NCI-H2107 treated with DMSO at 0.1 percent for 48 hours (cell line): ENCODE measurements around the gene AGFG1.
A peak's percentile ranks its signal among the peaks of the same experiment; 100 is the strongest.
"Not testable (repeated sequence)": the region's sequence is repeated elsewhere in the genome, so short reads cannot be mapped to it uniquely, and the experiment has no call there.

Experiments
- DNase-seq: peaks from one replicate; lab custom pipeline; 2025; ENCODE audit not compliant: unreplicated experiment; lab: John Stamatoyannopoulos, UW

AGFG1 gene

DNA sequence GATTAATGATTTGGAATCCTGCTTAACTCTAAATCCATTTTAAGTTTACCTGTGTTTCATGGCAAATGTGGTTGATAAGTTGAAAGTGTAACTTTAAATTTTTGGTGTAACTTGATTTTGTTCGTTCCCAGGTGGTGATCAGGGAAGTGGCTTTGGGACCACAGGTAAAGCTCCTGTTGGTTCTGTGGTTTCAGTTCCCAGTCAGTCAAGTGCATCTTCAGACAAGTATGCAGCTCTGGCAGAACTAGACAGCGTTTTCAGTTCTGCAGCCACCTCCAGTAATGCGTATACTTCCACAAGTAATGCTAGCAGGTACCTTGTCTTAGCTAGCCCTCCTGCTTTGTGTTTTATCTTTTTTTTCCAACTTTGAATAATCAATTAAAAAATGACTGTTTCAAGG, 62.8 kb downstream of the AGFG1 start:
- no peak for DNase-seq

DNA sequence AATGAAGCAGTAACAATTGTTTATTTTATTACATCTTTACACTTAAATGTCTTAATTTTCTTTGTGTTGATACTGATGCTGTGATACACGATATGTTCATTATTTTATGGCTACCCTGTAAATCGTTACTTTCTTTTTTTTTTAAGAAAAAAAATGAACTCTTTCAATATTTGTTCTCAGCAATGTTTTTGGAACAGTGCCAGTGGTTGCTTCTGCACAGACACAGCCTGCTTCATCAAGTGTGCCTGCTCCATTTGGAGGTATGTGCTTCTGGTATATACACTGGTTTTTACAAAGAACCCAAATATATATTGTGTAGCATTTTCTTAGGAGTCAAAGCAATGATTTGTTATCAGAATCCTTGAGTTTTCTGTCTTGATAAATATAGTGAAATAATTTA, 64.5 kb downstream of the AGFG1 start:
- DNase-seq: no peak

DNA sequence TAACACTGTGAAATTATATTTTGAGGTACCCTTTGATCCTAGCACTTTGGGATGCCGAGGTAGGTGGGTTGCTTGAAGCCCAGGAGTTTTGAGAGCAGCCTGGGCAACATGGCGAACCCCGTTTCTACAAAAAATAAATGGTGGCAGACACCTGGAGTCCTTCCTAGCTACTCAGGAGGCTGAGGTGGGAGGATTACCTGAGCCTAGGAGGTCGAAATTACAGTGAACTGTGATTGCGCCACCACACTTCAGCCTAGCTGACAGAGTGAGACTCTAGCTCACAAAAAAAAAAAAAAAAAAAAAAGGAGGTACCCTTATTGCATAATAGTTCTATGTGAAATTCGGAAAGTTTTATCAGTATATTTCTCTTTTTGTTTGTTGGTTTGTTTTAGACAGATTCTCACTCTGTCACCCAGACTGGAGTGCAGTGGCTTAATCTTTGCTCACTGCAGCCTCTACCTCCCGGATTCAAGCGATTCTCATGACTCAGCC, 67.6 kb downstream of the AGFG1 start:
- DNase-seq: no peak

DNA sequence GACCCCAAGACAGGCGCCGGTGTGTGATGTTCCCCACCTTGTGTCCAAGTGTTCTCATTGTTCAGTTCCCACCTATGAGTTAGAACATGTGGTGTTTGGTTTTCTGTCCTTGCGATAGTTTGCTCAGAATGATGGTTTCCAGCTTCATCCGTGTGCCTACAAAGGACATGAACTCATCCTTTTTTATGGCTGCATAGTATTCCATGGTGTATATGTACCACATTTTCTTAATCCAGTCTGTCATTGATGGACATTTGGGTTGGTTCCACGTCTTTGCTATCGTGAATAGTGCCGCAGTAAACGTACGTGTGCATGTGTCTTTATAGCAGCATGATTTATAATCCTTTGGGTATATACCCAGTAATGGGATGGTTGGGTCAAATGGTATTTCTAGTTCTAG, 68.4 kb downstream of the AGFG1 start:
- not testable (repeated sequence) for DNase-seq

DNA sequence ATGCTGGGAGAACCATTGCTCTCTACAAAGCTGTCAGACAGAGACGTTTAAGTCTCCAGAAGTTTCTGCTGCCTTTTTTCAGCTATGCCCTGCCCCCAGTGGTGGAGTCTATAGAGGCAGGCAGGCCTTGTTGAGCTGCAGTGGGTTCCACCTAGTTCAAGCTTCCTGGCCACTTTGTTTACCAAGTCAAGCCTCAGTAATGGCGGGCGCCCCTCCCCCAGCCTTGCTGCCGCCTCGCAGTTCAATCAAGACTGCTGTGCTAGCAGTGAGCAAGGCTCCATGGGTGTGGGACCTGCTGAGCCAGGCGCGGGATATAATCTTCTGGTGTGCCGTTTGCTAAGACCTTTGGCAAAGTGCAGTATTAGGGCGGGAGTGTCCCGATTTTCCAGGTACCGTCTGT, 74.0 kb downstream of the AGFG1 start:
- no peak for DNase-seq

DNA sequence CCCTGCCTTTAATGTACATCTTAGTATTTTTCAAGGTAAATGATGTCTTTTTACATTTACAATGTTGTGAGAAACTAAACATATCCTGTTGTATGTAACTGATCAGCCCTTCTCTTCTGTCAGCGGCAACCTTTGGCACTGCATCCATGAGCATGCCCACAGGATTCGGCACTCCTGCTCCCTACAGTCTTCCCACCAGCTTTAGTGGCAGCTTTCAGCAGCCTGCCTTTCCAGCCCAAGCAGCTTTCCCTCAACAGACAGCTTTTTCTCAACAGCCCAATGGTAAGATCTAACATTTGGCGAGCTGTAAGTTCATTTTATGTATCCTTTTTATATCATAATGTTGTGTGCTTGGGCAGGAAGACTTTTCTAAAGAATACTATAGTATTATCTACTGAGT, 79.9 kb downstream of the AGFG1 start:
- no peak for DNase-seq

DNA sequence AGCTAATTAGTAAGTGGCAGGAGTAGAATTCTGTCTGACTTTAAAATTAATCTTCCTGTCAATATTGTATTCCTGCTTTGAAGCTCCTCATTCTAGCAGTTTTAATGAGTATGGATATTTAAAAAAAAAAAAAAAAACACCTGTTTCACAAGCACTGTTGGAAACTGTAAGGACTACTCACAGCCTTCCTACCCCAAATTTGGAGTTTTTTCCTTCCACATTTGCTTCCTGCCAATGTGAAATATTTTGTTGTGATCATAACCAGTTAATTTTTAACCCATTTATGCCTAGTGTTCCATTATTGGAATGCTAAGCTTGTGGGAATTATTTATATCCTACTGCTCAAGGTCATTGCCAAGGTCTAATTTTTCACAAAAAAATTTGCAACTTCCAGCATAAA, 90.6 kb downstream of the AGFG1 start:
- no peak for DNase-seq

DNA sequence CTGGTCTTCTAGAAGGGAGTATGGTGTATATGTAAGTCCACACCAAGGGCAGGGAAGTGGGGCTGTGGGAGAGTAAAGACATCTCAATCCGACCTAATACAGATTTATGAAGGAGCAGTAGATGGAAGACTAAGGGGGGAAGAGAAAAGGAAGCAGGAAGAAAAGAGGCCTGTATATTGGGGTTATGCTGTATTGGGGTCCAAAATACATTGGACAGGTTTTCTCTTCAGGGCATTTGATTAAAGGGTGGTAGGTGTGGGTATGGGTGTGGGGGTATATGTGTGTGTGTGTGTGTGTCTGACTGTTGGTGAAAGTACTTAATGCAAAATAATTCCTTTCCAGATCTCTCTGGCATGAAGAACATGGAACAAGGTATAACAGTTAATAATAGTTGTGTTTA, 93.1 kb downstream of the AGFG1 start:
- DNase-seq: no peak

DNA sequence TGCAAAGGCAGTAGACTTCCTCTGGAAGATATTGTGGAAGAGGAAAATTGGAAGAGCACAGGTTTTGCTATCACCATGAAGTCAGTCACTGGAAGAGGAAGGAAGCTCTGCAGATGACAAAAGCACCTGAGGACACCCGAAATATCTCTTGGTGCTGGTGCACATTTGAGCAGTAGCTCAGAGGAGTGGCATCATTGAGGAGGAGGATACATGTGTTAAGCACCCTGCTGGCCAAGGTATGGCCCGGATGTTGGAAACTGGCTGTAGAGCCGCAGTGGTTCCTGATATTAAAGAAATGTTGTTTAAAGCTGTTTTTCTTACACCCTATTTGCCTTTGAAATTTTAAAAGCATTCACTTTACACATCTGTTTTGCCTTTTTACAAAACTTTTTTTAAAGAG, 94.1 kb downstream of the AGFG1 start:
- no peak for DNase-seq

DNA sequence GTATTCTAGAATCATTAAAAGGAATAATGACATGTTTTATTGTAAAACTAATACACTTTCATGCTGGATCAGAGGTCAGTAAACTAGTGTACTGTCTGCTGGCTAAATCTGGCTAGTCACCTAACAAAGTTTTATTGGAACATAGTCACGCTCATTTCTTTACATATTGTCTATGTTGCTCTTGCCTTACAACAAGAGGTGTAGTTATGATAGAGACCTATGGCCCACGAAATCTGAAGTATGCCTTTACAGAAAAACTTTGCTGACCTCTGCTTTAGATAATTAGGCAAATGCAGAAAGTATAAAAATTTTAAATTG, 96.9 kb downstream of the AGFG1 start:
- no peak for DNase-seq

DNA sequence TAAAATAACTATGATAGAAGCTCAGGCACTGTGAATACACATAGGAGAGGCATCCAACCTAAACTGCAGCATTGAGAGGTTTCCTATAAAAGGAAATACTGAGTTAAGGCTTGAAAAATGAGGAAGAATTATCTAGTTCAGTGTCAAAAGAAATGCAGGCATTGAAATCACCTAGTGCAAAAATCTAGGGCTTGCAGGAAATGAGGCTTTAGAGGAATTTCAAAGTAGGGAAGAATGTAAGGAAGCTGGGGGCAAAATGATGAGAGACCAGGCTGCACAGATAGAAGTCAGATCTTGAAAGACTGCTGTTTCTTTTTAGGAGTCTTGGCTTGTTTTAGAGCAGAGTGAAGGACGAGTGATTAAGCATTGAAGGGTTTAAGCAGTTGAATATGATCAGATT, 98.7 kb downstream of the AGFG1 start:
- DNase-seq: no peak

DNA sequence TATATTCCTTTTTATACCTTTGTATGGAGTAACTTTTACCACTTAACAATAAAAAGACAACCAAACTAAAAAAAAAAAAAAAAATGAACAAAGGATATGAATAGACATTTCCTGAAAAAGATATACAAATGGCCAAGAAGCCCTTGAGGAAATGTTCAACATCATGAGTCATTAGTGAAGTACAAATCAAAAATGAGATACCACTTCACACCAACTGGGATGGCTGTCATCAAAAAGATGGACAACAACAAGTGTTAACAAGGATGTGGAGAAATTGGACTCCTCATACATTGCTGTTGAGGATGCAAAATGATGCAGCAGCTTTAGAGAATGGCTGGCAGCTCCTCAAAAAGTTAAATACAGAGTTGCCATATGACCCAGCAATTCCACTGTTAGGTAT, 104.2 kb downstream of the AGFG1 start:
- DNase-seq: no peak

DNA sequence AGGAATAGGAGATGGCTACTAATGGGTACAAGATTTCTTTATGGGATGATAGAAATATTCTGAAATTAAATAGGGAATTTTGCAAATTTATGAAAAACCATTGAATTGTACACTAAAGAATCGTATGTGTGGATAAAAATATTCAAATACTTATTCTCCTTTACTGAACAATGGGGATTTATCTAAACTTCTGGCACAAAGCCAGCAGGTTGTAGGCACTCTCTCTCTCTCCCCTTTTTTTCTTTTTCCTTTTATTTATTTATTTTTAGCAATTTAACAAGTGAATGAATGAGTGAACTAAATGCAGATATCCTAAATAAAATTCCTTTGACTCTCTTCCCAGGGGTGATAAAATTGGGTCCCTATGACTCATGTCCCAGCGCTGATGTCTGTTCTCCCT, 104.9 kb downstream of the AGFG1 start:
- no peak for DNase-seq

DNA sequence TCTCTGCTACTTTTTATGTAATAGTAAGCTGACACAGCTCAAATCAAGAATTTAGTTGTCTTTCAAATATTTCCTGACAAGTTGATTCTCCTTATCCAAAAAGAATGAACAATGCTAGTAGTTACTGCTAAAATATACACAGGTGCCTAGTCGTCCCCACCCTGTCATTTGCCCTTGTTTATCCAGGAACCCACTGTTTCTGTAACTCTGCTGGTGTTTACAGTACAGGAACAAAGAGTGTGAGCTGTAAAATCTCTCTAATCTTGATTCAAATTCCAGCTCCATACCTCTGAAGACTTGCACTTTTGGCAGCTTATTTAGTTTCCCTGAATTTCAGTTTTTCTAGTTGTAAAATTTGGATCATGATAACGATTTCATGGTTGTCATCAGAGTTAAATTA, 105.6 kb downstream of the AGFG1 start:
- no peak for DNase-seq

DNA sequence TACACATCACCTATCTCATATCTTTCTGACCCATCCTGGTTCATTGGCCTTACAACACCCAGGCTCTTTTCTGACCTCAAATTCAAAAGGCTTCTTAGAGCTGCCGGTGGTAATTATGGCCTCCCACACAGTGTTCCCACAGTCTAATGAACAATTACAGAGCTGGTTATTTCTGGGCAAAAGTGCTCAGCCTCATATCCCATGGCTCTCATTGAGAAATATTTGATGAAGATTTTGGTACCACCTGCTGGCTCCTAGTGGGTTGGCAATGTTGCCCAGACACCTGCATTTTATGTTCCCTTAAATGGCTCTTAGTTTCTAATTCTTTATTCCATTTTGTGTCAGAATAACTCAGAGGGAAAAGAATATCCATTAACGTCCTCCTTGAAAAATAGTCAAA, 106.7 kb downstream of the AGFG1 start:
- peak; percentile 5 for DNase-seq

DNA sequence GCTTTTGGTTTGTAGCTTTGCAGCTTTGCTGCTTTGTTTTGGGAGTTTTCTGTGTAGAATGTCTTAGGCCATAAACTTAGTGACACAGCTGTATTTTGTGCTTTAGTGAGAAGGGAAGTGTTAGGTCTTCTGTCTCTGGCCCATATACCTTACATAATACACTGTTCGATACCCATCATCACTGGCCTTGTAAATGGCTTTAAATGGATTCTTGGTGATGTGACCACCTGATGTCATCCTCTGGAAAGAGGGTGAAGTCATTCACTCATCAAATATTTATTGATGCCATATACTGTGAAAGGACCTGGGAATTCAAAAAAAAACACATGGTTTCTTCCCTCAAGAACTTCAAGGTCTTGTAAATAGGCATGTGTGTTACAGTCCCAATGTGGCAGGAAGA, 107.8 kb downstream of the AGFG1 start:
- no peak for DNase-seq

DNA sequence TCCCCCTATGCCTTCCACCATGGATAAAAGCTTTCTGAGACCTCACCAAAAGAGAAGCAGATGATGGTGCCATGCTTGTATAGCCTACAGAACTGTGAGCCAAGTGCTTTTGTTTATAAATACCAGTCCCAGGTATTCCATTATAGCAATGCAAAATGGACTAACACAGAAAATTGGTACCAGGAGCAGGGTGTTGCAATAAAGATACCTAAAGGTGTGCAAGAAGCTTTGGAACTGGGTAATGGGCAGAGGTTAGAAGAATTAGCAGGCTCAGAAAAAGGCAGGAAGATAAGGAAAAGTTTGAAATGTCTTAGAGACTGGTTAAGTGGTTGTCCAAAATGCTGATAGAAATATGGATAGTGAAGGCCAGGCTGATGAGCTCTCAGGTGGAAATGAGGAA, 110.4 kb downstream of the AGFG1 start:
- DNase-seq: no peak

DNA sequence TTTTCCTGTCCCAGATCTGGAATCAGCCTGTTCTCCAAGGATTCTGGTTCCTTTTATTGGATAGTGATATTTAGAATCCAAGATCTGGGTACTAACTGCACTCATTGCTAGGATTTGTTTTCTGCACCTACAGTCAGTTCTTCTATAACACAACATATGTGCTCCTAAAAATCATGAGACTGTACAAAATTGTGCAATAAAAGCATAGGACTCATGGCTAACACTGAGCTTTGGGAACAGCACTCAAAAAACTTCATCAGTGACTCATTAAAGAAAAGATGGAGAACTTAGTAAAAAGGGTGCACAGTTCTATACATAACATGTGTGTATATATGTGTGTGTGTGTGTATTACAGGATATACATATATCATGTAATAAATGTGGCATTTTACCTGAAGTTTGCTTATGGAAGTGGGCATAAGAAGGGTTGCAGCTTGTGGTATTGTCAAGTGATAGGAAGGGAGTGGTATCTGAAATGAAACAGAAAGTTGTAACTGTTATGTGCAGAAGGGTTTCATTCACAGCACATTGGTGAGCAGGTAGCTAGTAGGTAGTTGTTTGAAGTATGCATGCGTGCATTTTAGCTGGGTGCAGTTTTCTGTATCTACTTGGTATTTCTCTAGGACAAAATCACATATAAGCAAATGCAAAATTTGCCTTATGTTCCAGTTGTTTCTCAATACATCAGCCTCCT, 120.9 kb downstream of the AGFG1 start:
- no peak for DNase-seq

DNA sequence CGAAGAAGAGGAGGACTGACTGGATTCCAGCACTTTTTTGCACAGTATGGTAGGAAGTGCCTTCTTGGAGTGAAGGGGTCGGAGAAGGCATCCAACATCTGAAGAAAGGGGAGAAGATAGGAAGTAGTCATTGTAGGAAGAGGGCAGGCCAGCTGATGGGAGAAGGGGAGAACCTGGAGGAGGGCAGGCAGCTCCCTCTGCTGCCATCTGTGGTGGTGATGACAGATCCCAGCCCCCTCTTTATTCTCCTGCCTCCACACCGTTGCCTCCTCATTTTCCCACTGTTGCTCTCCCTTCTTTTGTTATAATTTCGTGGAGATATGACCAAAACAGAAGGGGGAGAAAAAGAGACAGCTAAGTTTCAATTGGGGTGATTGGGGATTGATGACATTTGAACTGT, 123.8 kb downstream of the AGFG1 start:
- DNase-seq: no peak

DNA sequence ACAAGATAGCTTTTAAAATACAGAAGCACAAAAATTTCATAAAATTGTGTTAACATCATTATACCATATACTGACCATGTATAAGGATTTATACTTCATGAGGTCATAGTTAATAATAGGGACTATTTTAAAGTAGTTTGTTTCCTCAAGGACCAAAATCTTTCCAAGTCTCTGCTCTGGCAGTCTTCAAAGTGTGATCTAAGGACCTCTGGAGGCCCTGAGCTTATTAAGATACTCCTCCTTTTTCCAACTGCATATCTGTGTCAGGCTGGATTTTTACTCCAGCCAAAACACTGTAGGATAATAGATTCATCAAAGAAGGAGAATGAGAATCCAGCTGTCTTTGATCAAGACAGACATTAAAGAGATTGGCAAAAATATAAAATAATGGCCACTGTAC, 125.1 kb downstream of the AGFG1 start:
- no peak for DNase-seq

DNA sequence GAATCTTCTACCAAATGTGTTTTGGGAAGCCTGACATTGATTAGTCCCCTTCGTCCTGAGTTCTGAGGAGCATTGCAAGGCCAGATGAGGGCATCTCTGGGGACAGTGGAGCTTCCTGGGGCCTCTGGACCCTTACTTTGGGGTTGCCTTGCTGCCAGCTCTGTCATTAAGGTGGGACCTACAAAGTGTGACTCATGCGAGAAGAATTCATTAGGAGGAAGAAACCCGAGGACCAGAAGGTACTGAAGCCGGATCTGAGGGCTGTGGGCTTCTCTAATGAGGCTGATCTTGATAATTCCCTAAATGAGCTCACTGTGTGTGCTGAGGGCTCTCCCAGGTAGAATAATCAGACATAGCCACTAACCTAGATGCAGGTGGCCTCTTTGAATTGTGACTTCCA, 126.0 kb downstream of the AGFG1 start:
- DNase-seq: no peak

DNA sequence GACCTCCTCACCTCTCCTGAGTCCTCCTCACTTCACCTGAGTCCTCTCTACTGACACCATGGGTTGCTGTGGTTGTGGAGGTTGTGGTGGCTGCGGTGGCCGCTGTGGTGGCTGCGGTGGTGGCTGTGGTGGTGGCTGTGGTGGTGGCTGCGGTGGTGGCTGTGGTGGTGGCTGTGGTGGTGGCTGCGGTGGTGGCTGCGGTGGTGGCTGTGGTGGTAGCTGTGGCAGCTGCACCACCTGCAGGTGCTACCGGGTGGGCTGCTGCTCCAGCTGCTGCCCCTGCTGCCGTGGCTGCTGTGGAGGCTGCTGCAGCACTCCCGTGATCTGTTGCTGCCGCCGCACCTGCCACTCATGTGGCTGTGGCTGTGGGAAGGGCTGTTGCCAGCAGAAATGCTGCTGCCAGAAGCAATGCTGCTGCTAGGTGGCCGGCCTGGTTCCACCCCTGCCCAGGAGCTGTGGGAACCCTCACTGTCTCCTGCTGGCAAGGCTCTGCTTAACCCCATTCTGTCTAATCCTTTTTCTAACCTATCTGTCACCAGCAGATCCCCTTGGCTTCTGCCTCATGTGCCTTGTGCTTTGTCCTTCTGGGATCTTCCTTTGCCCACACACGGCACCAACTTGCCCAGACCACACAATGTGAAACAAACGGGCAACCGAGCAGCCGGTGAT, 127.0 kb downstream of the AGFG1 start, which contains the start of gene SCYGR2:
Gene SCYGR2, plus strand, starts transcription at position 59 of the 669 bp plus-strand sequence. Its CDS starts 0 bp downstream, at position 59.
- DNase-seq: not testable (repeated sequence)

DNA sequence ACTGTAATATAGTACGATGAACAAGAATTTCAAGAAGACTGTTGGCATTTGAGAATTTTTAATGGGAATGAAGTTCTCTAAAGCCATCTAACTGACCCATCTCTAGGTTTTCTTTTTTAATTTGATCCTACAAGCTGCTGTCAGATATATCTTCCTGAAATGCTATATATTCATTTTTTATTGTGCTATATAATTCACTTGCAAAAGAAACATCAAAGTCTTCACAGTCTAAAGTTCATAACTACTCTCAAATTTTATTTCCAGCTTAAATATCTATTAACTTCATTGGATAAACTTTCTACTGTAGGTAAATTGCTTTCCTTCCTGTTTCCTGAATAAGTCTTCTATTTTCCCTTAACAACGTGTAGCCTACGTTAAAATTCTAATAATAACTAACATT, 130.4 kb downstream of the AGFG1 start:
- no peak for DNase-seq
